ENCODE results near the gene TTPAL.

The TTPAL gene

DNA sequence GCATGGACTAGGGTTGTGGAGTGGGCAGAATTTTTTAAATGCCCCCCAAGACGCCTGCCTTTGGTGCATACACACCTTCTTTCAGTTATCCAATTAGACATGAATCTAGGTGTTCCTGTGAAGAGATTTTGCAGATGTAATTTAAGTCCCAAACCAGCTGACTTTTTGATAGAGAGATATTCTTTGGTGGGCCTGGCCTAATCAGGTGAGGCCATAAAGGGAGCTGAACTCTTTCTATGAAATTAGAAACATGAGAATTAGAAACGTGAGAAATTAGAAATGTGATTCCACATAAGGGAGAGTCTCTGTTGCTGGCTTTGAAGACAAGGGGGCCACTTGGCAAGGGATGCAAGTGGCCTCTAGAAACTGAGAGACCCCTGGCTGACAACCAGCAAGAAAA, 36.4 kb upstream of the TTPAL start:
- DNase-seq (ENCODE audit: low read depth in 3 of 3): no peak

GRCh38 chr20:44442298-44443070, 33.2 kb upstream of the TTPAL start:
- DNase-seq (ENCODE audit: low read depth in 3 of 3): no peak

- no peak for DNase-seq (ENCODE audit: low read depth in 3 of 3)
Observed at GRCh38 chr20:44445742-44446710, 29.6 kb upstream of the TTPAL start.

DNA sequence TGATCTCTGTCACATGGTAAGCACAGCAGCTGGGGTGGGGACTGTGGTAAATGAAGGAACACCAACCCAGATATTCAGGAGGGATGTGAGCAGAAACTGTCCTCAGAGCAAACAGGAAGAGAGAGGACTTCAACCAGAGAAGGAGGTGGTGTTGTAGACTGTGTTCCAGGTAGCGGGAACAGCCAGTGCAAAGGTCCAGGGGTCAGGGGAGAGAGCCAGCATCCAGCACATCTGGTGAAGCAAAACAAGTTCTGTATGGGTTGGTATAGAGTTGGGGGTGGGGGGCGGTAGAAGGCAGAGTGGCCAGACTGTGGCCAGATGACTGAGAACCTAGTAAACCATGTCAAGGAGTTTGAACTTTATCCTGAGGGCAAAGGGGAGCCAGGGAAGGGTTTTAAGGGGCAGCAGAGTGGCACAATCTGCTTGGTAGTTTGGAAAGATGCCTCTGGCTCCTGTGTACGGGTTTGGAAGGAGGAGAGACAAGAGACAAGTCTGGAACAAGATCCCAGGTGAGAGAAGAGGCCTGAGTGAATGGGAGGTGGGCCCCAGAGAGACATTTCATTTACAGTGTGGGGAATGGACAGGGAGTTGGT, 27.8 kb upstream of the TTPAL start:
- no peak for DNase-seq (ENCODE audit: low read depth in 3 of 3)

- no peak for DNase-seq (ENCODE audit: low read depth in 3 of 3)
Observed at GRCh38 chr20:44448753-44449546, 26.7 kb upstream of the TTPAL start.

GRCh38 chr20:44449864-44450263, 25.8 kb upstream of the TTPAL start:
- no peak for DNase-seq (ENCODE audit: low read depth in 3 of 3)

- DNase-seq (ENCODE audit: low read depth in 3 of 3): no peak
Observed at GRCh38 chr20:44450281-44450889, 25.3 kb upstream of the TTPAL start.

DNA sequence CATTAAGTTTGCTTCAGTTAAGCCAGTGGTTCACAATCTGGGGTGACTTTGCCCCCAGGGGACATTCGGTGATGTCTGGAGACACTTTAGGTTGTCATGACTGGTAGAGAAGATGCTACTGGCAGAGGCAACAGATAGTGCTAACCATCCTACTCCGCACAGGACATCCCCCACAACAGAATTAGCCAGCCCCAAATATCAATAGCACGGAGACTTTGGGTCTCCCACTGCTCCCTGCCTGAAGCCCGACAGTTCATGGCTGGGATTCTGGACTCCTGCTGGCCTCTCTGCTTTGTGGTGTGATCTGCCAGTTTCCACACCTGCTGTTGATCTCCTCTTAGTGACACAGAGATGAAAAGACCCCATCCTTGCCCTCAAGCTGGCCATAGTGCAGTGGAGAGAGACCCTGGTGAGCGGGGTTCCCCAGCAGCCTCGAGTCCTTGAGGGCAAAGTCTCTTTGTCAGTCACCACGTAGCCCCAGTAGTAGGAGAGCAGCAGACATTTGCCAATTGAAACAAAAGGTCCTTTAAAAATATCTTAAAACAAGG, 24.7 kb upstream of the TTPAL start:
- no peak for DNase-seq (ENCODE audit: low read depth in 3 of 3)

DNA sequence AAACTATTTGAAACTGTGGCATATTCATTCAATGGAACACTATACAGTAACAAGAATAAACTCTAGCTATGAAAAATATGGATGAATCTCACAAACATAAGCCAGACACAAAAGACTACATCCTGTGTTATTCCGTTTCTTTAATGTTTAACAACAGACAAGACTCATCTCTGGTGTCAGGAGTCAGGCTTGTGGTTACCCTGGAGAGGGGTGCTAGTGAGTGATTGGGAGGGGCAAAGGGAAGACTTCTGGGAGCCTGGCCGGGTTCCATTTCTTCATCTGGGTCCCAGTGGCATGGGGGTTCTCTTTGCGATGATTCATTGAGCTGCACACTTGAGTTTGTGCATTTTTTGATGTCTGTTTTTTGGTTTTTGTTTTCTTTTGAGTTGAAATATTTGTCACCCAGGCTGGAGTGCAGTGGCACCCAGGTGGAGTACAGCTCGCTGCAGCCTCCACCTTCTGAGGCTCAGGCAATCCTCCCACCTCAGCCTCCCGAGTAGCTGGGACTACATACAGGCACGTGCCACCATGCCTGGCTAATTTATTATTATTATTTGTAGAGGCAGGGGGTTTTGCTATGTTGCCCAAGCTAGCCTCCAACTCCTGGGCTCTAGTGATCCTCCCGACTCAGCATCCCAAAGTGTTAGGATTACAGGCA, 21.2 kb upstream of the TTPAL start:
- no peak for DNase-seq (ENCODE audit: low read depth in 3 of 3)

DNA sequence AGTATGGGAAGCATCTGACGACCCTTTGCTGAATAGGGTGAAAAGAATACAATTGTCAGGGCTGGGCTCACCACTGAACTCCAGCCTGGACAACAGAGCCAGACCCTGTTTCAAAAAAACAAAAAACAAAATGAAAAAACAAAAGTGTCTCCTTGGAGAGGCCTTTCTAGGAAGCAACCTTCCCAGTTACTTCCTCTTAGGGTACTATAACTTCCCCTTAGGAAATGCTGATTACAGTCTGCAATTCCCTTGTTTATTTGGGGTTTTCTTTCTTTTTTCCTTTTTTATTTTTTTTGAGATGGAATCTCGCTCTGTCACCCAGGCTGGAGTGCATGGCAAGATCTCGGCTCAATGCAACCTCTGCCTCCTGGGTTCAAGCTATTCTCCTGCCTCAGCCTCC, 20.5 kb upstream of the TTPAL start:
- DNase-seq (ENCODE audit: low read depth in 3 of 3): no peak

- no peak for DNase-seq (ENCODE audit: low read depth in 3 of 3)
Observed at GRCh38 chr20:44456611-44457010, 19.1 kb upstream of the TTPAL start.

- DNase-seq (ENCODE audit: low read depth in 3 of 3): no peak
Observed at GRCh38 chr20:44457016-44457415, 18.7 kb upstream of the TTPAL start.

DNA sequence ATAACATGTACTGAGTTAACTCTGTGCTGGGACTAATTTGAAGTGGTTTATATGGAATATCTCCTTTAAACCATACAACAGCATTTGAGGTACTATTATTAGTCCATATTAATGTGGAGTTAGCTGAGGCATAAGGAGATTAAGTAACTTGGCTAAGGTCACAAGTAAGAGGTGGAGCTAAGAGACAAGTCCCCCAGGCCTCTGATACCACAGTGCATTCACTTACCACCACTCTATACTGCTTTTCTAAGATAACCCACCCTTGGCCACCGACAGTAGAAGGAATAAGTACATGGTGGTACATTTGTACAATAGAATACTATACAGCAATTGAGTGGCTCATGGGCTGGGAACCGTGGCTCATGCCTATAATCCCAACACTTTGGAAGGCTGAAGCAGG, 16.4 kb upstream of the TTPAL start:
- no peak for DNase-seq (ENCODE audit: low read depth in 3 of 3)

DNA sequence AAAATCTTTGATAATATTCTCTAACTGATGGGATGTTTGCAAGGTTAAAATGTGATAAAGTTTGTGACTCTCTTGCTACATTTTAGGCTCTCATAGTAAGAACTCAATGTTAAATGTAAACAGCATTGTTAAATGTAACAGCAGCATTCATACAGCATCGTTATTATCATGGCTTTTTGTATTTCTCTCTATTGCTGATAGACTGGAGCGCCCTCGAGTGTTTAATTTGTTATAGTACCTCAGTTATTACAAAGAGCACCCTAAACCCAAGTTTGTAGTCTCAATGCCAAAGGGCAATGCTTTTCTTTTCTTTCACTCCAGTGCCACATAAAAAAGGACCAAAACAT, 14.9 kb upstream of the TTPAL start:
- DNase-seq (ENCODE audit: low read depth in 3 of 3): no peak

DNA sequence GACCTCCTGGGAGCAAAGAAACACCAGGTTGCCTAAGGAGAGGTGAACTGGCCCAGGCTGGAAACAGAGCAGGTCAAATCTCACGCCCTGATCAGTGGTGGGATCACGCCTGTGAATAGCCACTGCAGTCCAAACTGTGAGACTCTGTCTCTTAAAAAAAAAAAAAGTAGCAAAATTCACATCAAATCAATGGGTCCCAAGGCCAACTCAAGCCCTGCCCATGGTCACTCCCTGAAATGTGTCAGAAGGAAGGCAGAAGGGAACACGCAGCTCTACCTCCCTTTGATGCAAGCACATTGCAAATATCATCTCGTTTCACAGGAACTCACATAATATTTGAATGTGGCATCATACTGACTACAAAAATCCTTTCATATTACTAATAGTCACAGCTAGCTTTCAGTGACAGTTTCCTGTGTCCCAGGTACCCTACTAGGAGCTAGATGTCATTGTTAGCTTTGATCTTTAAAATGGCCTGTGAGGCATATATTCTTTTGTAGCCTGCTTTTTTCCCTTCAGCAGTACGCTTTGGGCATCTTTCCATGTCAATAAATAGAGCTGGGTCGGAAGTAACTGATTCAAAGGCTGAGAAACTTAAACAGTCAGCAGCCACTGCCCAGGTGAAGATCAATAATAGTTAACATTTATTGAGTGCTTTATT, 14.4 kb upstream of the TTPAL start:
- DNase-seq (ENCODE audit: low read depth in 3 of 3): no peak

DNA sequence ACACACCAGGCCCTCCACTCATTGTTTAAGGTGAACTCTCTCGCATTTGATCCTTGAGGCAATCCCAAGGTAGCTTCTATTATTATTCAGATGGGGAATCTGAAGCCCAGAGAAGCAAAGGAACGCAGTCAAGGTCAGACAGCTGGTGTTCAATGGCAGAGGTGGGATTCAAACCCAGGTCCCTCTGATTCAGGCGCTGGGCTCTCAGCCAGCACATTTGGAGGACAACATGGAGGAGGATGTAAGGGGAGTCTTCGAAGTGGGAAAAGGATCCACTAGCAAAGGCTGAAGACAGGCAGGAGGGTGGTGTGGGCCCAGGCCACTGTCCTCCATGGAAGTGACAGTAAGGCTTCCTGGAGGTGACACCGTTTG, 13.9 kb upstream of the TTPAL start:
- no peak for DNase-seq (ENCODE audit: low read depth in 3 of 3)

- DNase-seq (ENCODE audit: low read depth in 3 of 3): no peak
Observed at GRCh38 chr20:44463466-44463865, 12.2 kb upstream of the TTPAL start.

DNA sequence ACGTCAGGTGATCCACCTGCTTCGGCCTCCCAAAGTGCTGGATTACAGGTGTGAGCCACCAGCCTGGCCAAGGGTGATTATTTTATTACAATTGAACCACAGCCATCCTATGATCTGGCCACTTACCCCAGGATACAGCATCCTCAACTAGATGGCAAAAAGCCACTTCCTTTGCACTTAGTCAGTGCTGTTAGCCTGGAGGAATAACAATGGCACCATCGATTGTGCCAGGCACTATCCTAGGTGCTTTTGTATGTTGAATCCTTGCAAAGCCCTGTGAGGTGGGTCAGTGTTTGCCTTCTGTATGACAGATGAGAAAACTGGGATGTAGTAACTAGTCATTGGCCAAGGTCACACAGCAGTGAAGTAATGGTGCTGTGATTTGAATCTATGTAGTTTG, 11.2 kb upstream of the TTPAL start:
- no peak for DNase-seq (ENCODE audit: low read depth in 3 of 3)

DNA sequence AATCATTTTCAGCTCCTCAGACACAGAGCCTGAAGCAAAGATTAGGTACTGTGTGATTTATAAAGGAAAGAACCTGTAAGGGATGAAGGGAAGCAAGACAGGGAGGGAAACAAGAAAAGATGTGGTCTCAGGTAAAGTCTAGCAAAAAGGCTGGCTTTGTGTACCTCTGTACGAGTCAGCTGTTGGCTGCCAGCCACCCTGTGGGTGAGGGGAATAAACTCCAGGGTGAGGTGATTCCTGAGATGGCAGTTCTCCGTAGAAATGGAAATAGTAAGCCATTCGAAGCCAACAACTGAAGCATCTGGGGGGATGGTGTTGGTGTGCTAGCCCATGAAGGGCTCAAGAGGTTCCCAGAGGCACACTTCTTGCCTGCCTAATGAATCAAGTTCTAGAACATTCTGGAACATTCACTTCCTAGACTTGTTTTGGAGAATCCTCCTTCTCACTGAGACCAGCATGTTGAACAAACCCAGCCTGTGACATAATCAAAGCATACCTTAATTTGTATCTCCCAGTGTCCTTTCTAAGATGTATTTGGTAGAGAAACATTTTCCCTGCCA, 10.6 kb upstream of the TTPAL start:
- no peak for DNase-seq (ENCODE audit: low read depth in 3 of 3)

Data from stimulated activated CD4-positive, alpha-beta T cell treated with anti-CD3 and anti-CD28 coated beads, TNF-alpha, amount 100 ng/mL, for 24 hours (primary cell).